ENCODE data around the gene HMGB1. TPM values are rescaled to one million over a fixed set of nuclear protein-coding genes. Genes with fewer than 3 reads are reported as not detected.

The HMGB1 gene
- polyA plus RNA-seq, 2 of the 4 experiments (the other 2 are of a cell fraction): 353 to 641 TPM

DNA sequence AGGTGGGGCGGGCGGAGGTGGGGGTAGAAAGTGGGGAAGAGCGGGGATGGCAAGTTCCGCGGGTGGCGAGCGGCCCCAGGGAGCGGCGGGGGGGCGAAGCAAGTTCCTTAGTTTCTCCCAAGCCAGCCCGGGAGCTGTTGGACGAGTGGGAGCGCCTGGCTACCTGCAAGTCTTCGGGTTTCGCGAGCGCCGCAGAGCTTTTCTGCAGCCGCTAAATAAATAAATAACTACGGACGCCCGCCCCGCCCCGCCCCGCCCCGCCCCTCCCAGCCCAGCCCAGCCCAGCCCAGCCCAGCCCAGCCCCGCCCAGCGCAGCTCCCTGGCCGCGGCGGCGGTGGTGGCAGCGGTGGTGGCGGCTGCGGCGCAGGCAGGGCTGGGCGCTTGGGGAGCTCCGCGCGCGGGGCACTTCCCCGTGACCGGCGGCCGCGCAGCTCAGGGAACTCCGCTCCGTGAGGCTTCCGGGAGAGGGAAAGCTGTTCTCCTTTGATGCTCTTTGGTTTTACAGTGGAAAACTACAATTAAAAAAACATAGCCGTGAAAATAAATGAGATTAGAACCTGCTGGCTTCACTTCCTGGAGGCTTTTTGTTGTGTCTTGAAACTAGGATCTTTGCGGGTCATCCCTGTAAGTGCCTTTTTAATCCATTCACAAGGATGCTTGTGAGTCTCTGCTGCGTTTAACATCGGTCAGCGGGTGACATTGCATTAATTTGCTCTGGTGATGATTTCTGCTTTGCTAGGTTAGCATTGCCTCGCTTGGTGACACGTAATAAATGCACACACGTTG is 43.5 kb downstream of the HMGB1 start, which contains the start of gene UBE2L5 (continued):
- TF ChIP-seq JUN (IDR thresholded peaks at IDR 0.05): peak in 1 of 2 experiments; percentile 57; a peak in 1 of 5 replicates
- peak; percentile 70 for TF ChIP-seq POLR2A (IDR thresholded peaks at IDR 0.05; ENCODE audit: low read length)
- peak; percentile 29; the same call in 1 of the 3 replicates for TF ChIP-seq BCL3 (IDR thresholded peaks at IDR 0.05)
- no peak for TF ChIP-seq HDAC2 (IDR thresholded peaks at IDR 0.05)
- TF ChIP-seq, protein P1, sequence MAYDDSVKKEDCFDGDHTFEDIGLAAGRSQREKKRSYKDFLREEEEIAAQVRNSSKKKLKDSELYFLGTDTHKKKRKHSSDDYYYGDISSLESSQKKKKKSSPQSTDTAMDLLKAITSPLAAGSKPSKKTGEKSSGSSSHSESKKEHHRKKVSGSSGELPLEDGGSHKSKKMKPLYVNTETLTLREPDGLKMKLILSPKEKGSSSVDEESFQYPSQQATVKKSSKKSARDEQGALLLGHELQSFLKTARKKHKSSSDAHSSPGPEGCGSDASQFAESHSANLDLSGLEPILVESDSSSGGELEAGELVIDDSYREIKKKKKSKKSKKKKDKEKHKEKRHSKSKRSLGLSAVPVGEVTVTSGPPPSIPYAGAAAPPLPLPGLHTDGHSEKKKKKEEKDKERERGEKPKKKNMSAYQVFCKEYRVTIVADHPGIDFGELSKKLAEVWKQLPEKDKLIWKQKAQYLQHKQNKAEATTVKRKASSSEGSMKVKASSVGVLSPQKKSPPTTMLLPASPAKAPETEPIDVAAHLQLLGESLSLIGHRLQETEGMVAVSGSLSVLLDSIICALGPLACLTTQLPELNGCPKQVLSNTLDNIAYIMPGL (CRISPR knock-in tag; IDR thresholded peaks at IDR 0.05; ENCODE audit: borderline replicate concordance): no peak
- peak; percentile 54 for TF ChIP-seq MAFK (IDR thresholded peaks at IDR 0.05; ENCODE audit: partially characterized antibody)
- TF ChIP-seq, protein P2, sequence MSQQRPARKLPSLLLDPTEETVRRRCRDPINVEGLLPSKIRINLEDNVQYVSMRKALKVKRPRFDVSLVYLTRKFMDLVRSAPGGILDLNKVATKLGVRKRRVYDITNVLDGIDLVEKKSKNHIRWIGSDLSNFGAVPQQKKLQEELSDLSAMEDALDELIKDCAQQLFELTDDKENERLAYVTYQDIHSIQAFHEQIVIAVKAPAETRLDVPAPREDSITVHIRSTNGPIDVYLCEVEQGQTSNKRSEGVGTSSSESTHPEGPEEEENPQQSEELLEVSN (IDR thresholded peaks at IDR 0.05; ENCODE audit: borderline replicate concordance, low read depth): no peak
- no peak for TF ChIP-seq TFCP2L1 (CRISPR knock-in tag; IDR thresholded peaks at IDR 0.05)
- no peak for TF ChIP-seq MAZ (IDR thresholded peaks at IDR 0.05; ENCODE audit: borderline replicate concordance, low read depth, low read length)
- TF ChIP-seq ZNF302 (CRISPR knock-in tag; IDR thresholded peaks at IDR 0.05): no peak
- TF ChIP-seq, protein P3, sequence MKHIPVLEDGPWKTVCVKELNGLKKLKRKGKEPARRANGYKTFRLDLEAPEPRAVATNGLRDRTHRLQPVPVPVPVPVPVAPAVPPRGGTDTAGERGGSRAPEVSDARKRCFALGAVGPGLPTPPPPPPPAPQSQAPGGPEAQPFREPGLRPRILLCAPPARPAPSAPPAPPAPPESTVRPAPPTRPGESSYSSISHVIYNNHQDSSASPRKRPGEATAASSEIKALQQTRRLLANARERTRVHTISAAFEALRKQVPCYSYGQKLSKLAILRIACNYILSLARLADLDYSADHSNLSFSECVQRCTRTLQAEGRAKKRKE (CRISPR knock-in tag; IDR thresholded peaks at IDR 0.05; ENCODE audit: low read depth): no peak
- TF ChIP-seq SMC3 (IDR thresholded peaks at IDR 0.05): no peak
- no peak for TF ChIP-seq GATA3 (IDR thresholded peaks at IDR 0.05; ENCODE audit: borderline replicate concordance)
- TF ChIP-seq FOSL2 (IDR thresholded peaks at IDR 0.05): no peak
- no peak for TF ChIP-seq FOSL2 (CRISPR knock-in tag; IDR thresholded peaks at IDR 0.05)
- TF ChIP-seq ZC3H11A (IDR thresholded peaks at IDR 0.05): no peak
- TF ChIP-seq MYC (IDR thresholded peaks at IDR 0.05; ENCODE audit: borderline replicate concordance, low read length): no peak
- TF ChIP-seq KDM1A (IDR thresholded peaks at IDR 0.05; ENCODE audit: low read depth): no peak

- no peak for FAIRE-seq
- POLR2A ChIA-PET: interaction anchor here (0.7 to 1.6 kb wide), 19 partner anchors 8 to 551 kb away, joined by 3 to 16 read pairs (median 4); partner anchors contain the start of genes KATNAL1 and USPL1
Observed at GRCh38 chr13:30421093-30422053, 44.4 kb downstream of the HMGB1 start.

More at GRCh38 chr13:30421093-30422053, 44.4 kb downstream of the HMGB1 start:
- H3K4me3 ChIP-seq: peak overlapping the region; percentile 52
- peak overlapping the region; percentile 86 to 87 for H3K27ac ChIP-seq
- H3K9me3 ChIP-seq: no peaks in the 10 kb centered on the region
- ATAC-seq: peak; percentile 82 to 91
- 13% methylated on average over 18 of the region's 53 CpGs for WGBS (ENCODE audit: missing lambda C conversion rate)
- peak; percentile 36 to 80 for DNase-seq (ENCODE audit: low read depth in 1 of 2, low spot score in 1 of 2)
- H3K4me1 ChIP-seq: peaks cover 10% of the 10 kb centered on the region; the same call in 2 of the 3 replicates
- TF ChIP-seq CBX8 (IDR thresholded peaks at IDR 0.05) (no peak), PHF8 (IDR thresholded peaks at IDR 0.05; ENCODE audit: borderline replicate concordance, low read depth) (peak; percentile 74), MAFK (IDR thresholded peaks at IDR 0.05; ENCODE audit: partially characterized antibody) (no peak), ELK1 (IDR thresholded peaks at IDR 0.05; ENCODE audit: low read depth, low read length) (no peak), POLR2A (IDR thresholded peaks at IDR 0.05; ENCODE audit: low read length) (peak; percentile 36), PBX3 (IDR thresholded peaks at IDR 0.05) (no peak), CEBPB (IDR thresholded peaks at IDR 0.05) (no peak), HOXB13 (CRISPR knock-in tag; IDR thresholded peaks at IDR 0.05; ENCODE audit: low read depth) (no peak)
- TF ChIP-seq, protein P2 (IDR thresholded peaks at IDR 0.05; ENCODE audit: borderline replicate concordance, low read depth): peak; percentile 51; the same call in 1 of the 2 replicates
- TF ChIP-seq, protein P4, sequence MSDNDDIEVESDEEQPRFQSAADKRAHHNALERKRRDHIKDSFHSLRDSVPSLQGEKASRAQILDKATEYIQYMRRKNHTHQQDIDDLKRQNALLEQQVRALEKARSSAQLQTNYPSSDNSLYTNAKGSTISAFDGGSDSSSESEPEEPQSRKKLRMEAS (IDR thresholded peaks at IDR 0.05): peak; percentile 28; the same call in 1 of the 2 replicates
- peak overlapping the region; percentile 82 for H3K4me2 ChIP-seq
- CTCF ChIA-PET: interaction anchor here (0.8 kb wide), 1 partner anchor 381 kb away, joined by 3 read pairs; no protein-coding TSS in a partner anchor
